HG03039 (cell line): ENCODE data around the gene LILRB3.
"Not testable (repeated sequence)": the region's sequence is repeated elsewhere in the genome, so short reads cannot be mapped to it uniquely, and the experiment has no call there.

Experiments used
- ATAC-seq: cut with Tn5 transposase; IDR thresholded peaks from one replicate; pipeline ENCODE4 v1.9.1; 2021; ENCODE audit warnings: mild to moderate bottlenecking, moderate library complexity; ENCODE audit not compliant: unreplicated experiment

The LILRB3 gene

DNA sequence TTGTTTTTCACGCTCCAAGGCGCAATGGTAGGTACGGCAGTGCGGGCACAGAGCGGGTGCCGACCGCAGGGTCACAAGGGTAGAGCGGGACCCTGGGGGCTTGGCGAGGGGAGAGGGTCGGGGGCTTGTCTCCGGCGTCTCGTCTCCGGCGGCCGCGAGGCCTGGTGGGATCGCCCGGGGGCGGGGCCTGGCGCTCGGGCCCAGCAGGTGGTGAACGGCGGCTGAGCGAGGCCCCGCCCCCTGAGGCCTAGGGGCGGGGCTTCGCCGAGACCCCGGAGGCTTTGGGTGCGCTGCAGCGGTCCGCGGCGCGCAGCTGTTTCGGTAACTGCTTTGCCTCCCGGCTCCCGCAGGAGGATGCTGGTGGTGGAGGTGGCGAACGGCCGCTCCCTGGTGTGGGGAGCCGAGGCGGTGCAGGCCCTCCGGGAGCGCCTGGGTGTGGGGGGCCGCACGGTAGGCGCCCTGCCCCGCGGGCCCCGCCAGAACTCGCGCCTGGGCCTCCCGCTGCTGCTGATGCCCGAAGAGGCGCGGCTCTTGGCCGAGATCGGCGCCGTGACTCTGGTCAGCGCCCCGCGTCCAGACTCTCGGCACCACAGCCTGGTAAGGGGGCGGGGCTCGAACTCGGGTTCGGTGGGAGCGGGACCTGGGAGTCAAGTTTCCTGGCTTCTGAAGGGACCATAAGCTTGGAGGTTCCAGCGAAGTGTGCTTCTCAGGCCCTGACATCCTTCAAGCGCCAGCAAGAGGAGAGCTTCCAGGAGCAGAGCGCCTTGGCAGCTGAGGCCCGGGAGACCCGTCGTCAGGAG is 31.6 kb downstream of the LILRB3 start, which contains the start of gene TSEN34:
Gene TSEN34, plus strand, starts transcription at position 298 of the 800 bp plus-strand sequence. Its CDS starts 57 bp downstream, at position 355.
- peak; percentile 16 for ATAC-seq

DNA sequence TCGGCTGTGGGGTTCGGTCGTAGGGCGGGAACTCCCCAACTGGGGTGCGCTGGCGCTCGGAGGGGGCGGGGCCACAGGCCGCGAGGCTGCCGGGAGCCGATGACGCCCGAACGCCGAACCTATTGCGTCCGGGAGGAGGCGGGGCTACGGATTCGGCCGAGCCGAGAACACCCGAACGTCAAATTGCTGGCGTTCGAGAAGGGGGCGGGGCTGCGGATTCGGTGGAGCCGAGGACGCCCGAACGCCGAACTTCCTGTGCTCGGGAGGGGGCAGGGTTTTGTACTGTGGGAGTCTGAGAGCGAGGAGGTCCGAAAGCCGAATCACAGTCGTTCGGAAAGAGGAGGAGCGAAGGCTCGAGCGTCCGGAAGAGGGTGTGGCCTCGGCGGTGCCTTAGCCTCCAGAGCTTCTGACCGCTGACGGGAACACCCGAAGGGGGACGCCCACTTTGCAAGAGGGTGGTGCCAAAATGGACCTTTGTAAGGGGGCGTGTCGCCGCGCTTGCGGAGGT is 32.2 kb downstream of the LILRB3 start:
- ATAC-seq, result peak; percentile 37

DNA sequence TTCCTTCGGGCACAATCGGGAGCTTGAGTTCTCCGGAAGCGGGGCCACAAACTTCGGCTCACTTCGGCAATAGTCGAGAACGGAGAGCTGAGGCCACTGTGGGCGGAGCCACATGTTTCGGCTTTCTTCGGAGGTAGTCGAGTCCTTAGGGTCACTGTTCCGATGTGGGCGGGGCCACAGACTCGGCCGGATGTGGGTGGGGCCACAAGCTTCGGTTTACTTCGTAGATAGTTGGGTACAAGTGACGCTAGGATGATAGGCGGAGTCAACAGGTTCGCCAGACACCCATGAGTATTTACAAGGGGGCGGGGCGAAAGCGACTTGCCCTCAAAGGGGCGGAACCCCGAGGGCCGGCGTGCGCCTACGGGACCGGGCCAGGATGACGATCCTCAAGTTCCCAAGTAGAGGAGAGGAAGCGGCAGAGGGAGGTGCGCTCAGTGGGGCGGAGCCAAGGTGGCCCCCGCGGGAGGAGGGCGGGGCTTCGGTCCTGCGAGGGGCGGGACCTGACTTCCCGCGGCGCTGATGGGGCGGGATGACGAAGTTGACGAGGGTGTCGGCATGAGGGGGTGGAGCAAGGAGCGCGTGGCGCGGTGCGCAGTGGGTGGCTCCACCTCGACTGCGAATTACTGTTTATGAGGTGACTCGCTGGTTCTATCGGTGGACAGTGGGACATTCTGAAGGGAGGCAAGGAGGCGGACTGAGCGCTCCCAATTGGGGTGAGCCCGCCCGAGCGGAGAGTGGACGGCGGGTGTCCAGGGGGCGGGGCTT is 32.9 kb downstream of the LILRB3 start:
- peak; percentile 39 for ATAC-seq

DNA sequence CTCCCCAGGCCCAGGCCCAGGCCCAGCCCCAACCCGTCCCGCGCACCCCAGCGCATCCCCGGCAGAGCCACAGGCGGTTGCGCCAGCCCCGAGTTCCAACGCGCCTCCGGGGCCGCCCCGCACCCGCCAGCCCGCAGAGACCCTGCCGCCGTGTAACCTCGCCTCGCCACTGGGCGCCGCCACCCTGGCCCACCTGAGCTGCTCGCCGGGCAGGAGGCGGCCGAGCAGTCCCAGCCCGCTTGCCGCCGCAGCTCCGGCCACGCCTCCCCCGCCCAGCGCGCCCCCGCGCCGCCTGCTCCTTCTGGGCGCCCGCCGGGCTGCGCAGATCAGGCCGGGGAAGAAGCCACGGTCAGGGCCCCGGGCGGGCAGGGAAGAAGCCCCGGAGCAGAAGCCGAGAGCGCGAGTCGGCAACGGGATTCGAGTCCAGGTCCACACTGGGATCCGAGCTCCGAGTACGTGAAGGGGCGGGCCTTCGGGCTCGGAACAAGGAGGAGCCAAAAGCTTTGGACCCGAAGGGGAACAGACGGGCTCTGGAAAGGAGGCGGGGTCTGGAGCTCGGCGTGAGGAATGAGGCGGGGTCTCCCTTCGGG is 33.6 kb downstream of the LILRB3 start, which contains the start of gene MBOAT7:
Gene MBOAT7, minus strand, starts transcription at position 436 of the 590 bp plus-strand sequence. CDS start 1,072 bp downstream, outside the sequence.
- ATAC-seq, result peak; percentile 17

DNA sequence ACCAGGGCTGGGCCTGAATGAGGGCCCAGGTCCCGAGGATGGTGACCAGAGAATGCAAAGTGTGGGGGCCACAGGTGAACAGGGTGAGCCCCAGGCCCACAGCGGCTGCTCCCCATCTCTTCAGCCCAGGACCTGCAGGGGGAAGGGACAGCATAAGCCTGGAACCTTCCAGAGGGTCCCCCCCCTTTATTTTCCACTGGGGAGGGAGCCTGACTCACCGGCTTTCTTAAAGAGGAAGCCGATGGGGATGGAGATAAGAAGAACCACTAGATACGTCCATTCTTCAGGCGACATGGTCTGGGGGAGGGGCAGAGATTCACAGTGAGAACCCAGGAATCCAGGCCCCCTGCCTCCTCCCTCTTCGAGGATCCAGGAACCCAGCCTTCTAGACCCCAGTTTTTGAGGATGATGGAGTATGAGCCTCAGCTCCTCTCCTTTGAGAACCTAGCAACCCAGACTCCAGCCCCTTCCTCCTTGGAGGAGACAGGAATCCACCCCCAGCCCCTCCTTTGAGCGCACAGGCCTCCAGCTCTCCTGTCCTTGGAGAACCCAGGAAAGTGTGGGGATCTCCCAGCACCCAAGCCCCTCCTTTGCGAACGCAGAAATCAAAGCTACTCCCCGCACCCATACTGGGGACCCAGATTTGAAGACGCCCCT is 34.5 kb downstream of the LILRB3 start:
- no peak for ATAC-seq

DNA sequence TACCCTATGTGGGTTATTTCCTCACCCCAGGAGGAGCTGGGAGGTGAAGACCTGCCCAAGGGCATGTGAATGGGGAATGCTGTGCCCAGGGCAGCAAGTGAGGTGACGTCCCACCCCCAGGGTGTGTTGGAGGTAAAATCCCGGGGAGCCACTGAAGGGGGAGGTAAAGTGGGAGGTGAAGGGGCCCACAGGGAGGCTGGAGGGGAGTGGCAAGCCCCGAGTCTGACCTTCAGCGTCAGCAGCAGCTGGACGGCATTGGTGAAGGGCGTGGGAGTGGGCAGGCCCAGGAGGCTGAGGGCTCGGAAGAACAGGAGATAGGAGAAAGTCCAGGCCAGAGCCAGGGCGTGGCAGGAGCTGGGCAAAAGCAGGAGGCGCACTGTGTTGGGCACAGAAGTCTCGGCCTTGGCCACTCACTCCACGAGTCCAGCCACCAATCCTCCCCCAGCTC is 35.8 kb downstream of the LILRB3 start:
- ATAC-seq, result no peak

DNA sequence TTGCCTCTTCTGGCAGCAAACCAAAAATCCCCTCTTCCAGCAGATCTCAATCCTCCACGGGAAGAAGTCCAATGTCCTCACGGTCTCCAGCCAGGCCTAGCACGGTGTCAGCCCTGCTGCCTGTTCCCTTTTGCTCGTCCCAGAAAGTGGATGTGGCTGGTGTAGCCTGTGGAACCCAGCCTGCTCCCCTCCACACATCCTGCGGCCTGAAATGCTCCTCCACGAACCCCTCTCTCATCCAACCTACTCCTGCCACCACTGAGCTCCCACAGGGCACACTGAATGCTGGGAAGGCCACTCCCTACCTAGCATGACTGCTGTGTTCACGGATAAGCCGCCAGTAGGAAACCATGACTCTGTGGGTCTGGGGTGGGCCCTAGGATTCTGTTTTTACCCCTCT is 36.5 kb downstream of the LILRB3 start:
- ATAC-seq, result no peak

DNA sequence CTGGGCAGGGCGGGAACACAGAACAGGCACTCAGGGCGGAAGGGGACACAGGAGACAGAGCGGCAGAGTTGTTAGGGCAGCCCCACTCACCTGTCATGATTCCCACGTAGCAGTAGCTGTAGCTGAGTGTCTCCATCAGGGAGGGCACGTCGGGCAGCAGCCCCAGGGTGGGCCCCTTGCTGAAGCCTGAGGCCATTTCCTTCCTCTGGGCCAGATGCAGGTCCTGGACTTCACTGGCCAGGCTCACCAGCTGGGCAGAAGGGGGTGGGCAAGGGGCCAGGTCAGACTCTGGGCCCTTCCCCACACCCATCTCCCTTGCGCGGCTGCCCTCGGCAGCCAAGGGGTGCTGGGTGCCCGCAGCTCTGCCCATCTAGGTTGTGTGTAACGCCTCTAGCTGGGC is 39.4 kb downstream of the LILRB3 start:
- ATAC-seq, result no peak

DNA sequence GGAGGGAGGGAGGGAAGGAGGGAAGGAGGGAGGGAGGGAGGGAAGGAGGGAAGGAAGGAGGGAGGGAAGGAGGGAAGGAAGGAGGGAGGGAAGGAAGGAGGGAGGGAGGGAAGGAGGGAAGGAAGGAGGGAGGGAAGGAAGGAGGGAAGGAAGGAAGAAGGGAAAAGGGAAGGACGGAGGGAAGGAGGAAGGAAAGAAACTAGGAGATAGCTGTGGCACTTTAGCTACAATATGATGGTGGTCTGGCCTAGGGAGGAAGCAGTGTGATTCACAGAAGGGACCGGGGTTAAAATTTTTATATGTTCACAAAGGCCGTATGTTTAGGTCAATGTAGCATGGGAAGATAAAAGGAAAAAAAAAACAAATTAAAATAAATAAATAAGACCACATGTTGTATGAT is 40.9 kb downstream of the LILRB3 start:
- not testable (repeated sequence) for ATAC-seq

DNA sequence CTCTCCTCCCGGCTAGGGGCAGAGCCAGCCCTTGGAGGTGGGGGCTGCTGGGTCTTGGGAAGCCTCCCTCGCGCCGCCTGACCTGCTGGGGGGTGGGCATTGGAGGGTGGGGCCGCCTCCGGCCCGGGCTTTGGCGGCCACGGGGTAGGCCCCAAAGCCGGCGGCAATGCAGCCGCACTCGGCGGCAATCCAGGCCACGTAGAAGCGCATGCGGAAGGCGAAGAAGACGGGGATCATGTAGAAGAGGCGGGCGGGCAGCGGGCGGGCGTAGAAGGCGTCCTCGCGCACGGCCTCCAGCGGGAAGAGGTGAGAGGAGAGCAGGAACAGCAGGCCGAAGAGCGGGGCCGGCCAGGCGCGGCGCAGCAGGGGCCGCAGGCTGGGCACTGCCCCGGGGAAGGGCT is 42.1 kb downstream of the LILRB3 start:
- ATAC-seq, result no peak

DNA sequence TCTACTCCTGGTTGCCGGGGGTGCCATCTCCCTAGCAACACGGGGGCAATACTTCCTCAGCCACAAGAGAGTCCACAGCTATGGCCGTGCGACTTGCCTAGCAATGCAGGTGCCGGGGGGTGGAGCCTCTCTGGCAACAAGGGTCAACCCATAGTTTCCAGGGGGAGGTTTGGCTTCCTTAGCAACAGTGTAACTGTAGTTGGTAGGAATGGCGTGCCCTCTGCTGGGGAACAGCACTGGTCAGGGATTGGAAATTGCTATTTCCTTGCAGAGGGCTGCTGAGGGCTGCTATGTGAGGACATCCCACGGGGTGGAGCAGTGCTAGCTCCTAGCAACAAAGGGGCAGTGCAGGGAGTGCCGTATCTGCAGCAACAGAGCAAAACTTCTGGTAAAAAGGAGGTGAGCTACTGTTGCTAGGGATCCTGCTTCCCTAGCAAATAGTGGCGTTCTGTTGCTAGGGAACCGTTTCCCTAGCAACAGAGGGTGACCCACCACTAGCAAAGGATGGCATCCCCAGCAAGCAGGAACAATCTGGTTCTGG is 42.8 kb downstream of the LILRB3 start:
- ATAC-seq, result no peak

DNA sequence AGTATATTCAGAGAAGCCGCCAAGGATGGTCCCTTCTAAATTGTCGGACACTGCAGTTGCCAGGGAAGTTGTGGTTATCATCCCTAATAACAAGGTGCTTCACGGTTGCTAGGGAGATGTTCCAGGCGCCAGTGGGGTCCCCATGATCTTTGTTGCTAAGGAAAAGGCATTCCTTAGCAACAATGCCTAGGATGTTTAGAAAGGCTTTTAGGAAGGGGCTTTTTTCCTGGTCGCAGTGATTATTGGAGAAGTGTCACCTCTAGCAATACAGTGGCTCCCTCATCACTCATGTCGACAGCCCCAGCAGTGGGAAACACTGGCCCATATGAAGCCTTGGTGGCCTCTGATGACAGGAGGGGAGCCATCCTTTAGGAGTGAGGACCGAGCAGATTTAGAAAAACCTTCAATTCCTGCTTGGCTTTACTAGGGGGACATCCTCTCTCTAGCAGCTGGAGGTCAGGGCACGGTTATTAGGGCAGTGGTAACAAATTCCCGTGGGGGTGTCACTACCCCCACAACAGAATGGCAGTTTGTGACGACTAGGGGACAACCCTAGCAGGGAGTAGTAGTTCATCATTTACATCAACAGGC is 43.5 kb downstream of the LILRB3 start:
- ATAC-seq, result no peak

DNA sequence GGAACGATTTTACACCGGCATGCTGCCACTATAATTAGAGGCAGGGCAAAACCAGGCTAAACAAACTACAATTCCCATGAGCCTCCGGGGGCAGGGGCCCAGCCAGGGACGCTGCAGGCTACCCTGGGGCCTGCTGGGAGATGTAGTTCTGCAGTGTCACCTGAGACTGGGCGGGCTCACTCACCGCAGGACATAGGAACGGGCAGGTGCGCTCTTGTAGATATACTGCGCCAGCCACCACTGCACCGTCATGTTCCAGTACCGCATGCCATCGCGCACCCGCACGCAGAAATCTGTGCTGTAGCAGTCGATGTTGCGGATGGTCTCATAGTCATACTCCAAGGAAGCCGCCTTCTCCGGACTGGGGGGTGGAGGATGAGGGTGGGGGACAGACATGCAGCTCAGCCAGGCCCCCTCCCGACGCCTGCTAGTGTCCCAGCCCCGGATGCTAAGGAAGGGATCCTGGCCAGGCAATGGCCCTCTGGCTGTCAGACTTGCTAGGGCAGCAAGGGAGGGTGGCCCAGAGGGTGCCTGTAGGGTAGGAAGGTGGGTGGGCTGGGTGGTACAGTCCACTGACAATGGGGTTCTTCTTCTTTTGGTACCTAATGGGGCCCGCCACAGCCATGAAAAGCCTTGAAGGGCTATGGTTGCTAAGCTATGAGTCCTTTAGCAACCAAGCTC is 44.1 kb downstream of the LILRB3 start:
- no peak for ATAC-seq

DNA sequence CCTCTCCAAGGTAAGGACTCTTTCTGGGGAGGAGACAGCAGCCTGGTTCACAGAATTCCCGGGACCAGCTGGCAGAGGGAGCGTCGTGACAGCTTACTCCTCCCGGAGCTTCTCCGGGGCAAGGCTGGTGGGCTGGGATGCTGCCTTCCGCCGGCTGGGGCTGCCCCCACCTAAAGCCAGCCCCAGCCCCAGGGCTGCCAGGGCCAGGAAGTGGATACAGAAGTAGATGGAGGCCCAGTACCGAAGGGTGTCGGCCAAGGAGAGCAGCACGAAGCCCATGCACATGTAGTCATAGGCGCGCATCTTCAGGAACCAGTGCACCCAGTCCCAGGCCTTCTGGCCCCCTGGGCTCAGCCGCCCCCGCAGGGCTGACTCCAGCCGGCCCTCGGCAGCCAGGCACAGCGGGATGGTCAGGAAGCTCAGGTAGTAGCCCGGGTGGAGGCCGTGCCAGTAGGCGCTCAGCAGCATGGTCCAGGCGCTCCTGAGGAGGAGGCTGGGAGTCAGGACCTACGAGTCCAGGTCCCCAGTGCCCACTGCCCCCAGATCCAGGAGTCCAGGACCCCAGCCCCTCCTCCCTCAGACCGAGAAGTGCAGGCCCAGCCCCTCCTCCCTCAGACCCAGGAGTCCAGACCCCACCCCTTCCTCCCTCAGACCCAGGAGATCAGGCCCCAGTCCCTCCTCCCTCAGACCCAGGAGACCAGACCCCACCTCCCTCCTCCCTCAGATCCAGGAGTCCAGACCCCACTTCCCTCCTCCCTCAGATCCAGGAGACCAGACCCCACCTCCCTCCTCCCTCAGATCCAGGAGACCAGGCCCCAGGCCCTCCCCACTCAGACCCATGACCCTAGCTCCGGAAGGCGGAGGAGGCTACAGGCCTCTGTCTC is 48.6 kb downstream of the LILRB3 start:
- ATAC-seq, result no peak

DNA sequence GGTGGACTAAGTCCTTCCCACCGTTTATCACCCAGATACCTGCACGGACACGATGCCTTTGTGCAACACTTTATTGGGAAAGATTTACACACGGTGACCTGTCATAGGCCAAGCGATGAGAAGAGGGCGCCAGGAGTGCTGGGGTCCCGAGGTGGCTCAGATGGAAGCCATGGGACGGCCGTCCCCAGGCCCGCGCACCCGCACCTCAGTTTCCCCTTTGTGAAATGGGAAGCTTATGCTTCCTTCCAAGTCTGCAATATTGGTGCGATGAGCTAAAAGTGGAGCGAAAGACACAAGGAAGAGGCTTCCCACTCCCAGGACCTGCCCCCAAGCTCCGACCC is 49.5 kb downstream of the LILRB3 start:
- no peak for ATAC-seq

DNA sequence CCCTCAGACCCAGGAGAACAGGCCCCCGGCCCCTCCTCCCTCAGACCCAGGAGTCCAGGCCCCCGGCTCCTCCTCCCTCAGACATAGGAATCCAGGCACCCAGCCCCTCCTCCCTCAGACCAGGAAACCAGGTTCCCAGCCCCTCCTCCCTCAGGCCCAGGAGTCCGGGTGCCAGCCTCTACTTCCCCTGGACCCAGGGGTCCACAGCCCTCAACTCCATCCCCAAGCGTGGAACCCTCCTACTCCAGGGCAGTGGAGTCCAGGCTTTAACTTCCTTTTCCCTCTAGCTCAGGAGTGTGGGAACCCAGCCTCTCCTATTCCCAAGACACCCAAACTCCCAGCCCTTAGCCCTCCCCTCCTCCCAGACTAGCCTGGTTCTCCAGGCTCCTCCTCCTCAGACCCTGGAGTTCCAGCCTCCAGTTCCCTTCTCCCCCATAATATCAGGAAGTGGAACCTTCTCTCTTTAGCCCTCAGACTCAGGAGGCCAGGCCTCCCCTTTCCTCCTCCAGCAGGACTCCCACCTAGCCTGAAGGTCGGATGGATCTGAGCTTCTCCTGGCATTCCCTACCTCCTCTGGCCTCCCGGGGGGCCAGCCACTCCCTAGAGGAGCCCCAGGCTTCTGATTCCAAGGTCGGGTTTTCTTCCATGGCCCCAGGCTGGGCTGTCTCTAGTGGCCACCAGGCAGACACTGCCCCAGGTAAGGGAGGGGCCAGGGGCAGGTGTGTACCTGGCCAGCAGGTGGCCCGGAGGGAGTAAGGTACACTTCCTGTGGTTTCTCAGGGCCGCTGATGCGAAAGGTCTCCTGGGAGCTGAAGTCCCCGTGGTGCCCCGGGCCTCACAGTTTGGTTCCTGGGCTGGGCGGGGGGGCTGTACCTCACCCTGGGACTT is 50.1 kb downstream of the LILRB3 start, which contains the start of gene TMC4:
Gene TMC4, minus strand, starts transcription at position 690 of the 888 bp plus-strand sequence. Its CDS starts 43 bp downstream, at position 647.
- no peak for ATAC-seq

DNA sequence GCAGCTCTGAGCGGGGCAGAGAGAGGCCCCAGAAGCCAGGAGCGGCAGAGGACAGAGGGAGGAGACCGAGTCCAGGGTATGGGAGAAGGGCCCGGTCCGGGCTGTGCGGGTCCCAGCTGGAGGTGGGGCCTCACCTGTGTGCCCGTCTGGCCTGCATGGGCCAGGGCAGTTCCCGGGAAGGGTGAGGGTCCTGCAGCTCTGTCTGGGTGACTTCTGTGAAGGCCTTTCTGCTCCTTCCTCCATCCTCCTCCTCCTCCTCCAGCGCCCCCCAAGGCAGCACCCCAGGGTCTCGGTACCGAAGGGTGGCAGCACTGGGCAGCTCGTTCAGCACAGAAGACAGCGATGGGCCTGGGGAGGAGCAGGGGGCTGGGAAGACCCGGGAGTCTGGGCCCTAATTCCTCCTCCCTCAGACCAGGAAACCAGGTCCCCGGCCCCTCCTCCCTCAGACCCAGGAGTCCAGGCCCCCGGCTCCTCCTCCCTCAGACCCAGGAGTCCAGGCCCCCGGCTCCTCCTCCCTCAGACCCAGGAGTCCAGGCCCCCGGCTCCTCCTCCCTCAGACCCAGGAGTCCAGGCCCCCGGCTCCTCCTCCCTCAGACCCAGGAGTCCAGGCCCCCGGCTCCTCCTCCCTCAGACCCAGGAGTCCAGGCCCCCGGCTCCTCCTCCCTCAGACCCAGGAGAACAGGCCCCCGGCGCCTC is 50.9 kb downstream of the LILRB3 start:
- ATAC-seq, result not testable (repeated sequence)
